Measurements from ENCODE around the gene HES2.

Gene HES2

GRCh38 chr1:6462412-6463119, 42.8 kb upstream of the HES2 start:
- H3K36me3 ChIP-seq = no peaks in the 10 kb centered on the region
- H3K27ac ChIP-seq = no peak overlapping the region
- H3K9me3 ChIP-seq = no peaks in the 10 kb centered on the region
- H3K4me3 ChIP-seq (ENCODE audit: low read depth in 1 of 2, low read length in 1 of 2) = no peak overlapping the region
- H3K27me3 ChIP-seq = peaks cover 96% of the 10 kb centered on the region
- TF ChIP-seq CTCF (IDR thresholded peaks at IDR 0.05) = no peak
- no peaks in the 10 kb centered on the region for H3K4me1 ChIP-seq (ENCODE audit: control insufficient read depth in 1 of 2, insufficient read depth in 1 of 2, low read depth in 1 of 2, low read length in 1 of 2)

- no peaks in the 10 kb centered on the region for H3K4me1 ChIP-seq (ENCODE audit: control insufficient read depth in 1 of 2, insufficient read depth in 1 of 2, low read depth in 1 of 2, low read length in 1 of 2)
- no peak overlapping the region for H3K27ac ChIP-seq
- no peaks in the 10 kb centered on the region for H3K9me3 ChIP-seq
- no peak for TF ChIP-seq CTCF (IDR thresholded peaks at IDR 0.05)
- no peaks in the 10 kb centered on the region for H3K36me3 ChIP-seq
- peaks cover 96% of the 10 kb centered on the region for H3K27me3 ChIP-seq
- H3K4me3 ChIP-seq (ENCODE audit: low read depth in 1 of 2, low read length in 1 of 2) = no peak overlapping the region
Measured at GRCh38 chr1:6461538-6462411, 42.1 kb upstream of the HES2 start.

- H3K36me3 ChIP-seq = no peaks in the 10 kb centered on the region
- H3K27ac ChIP-seq = no peak overlapping the region
- H3K9me3 ChIP-seq = no peaks in the 10 kb centered on the region
- H3K4me1 ChIP-seq (ENCODE audit: control insufficient read depth in 1 of 2, insufficient read depth in 1 of 2, low read depth in 1 of 2, low read length in 1 of 2) = no peaks in the 10 kb centered on the region
- peaks cover 96% of the 10 kb centered on the region for H3K27me3 ChIP-seq
- no peak overlapping the region for H3K4me3 ChIP-seq (ENCODE audit: low read depth in 1 of 2, low read length in 1 of 2)
- no peak for TF ChIP-seq CTCF (IDR thresholded peaks at IDR 0.05)
Measured at GRCh38 chr1:6461051-6461530, 41.4 kb upstream of the HES2 start.

GRCh38 chr1:6460301-6461050, 40.8 kb upstream of the HES2 start:
- Histone ChIP-seq H3K9me3 (no peaks in the 10 kb centered on the region), H3K27me3 (peaks cover 96% of the 10 kb centered on the region)

More at GRCh38 chr1:6460301-6461050, 40.8 kb upstream of the HES2 start:
- H3K4me3 ChIP-seq (ENCODE audit: low read depth in 1 of 2, low read length in 1 of 2) = no peak overlapping the region
- no peak for TF ChIP-seq CTCF (IDR thresholded peaks at IDR 0.05)
- no peaks in the 10 kb centered on the region for H3K4me1 ChIP-seq (ENCODE audit: control insufficient read depth in 1 of 2, insufficient read depth in 1 of 2, low read depth in 1 of 2, low read length in 1 of 2)
- H3K36me3 ChIP-seq = no peaks in the 10 kb centered on the region
- no peak overlapping the region for H3K27ac ChIP-seq
